ENCODE results near the gene ARHGEF7.

ARHGEF7 gene

GRCh38 chr13:111139873-111140561, 24.9 kb downstream of the ARHGEF7 start:
- no peak for DNase-seq

DNA sequence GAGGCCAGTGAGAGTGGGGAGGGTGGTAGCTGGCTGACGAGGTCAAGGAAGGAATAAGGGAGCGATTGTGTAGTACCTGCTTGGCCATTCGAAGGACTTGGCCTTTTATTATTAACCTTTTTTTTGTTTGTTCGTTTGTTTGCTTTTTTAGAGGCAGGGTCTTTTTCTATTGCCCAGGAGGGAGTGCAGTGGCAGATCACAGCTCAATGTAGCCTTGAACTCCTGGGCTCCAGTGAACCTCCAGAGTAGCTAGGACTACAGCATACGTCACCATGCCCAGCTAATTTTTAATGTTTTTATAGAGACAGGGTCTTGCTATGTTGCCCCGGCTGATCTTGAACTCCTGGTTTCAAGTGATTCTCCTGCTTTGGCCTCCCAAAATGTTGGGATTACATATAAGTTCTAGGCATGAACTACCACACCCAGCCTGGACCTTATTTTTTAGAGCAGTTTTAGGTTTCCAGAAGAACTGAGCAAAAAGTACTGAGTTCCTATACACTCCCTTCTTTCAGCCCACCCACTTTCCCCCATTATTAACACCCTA, 25.5 kb downstream of the ARHGEF7 start:
- DNase-seq, result no peak

- no peak for DNase-seq
Measured at GRCh38 chr13:111142472-111142871, 27.4 kb downstream of the ARHGEF7 start.

GRCh38 chr13:111143865-111144540, 28.9 kb downstream of the ARHGEF7 start:
- no peak for DNase-seq

- DNase-seq, result no peak
Measured at GRCh38 chr13:111145071-111145470, 30.0 kb downstream of the ARHGEF7 start.

GRCh38 chr13:111145506-111145905, 30.4 kb downstream of the ARHGEF7 start:
- DNase-seq, result no peak

- no peak for DNase-seq
Measured at GRCh38 chr13:111152844-111153243, 37.7 kb downstream of the ARHGEF7 start.

- peak; percentile 99 for DNase-seq
Measured at GRCh38 chr13:111153279-111153976, 38.3 kb downstream of the ARHGEF7 start.

DNA sequence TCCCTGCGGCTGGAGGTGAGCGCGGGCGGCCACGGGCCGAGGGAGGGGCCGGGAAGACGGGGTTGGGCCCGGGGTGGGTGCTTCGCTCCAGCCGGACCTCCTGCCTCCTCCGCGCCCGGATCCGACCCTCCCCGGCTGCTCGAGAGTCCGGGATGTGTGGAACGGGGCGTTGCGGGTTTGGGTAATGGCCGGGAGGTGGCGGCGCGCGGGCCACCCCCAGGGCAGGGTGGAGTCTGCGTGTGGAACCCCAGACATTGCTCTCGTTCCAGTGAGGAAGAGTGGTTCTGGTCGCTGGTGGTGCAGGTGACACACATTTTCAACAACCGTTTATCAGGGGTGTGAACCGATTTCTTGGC, 38.8 kb downstream of the ARHGEF7 start:
- DNase-seq, result peak; percentile 82

- DNase-seq, result no peak
Measured at GRCh38 chr13:111156421-111156820, 41.3 kb downstream of the ARHGEF7 start.

GRCh38 chr13:111158136-111158805, 43.2 kb downstream of the ARHGEF7 start:
- DNase-seq, result no peak

DNA sequence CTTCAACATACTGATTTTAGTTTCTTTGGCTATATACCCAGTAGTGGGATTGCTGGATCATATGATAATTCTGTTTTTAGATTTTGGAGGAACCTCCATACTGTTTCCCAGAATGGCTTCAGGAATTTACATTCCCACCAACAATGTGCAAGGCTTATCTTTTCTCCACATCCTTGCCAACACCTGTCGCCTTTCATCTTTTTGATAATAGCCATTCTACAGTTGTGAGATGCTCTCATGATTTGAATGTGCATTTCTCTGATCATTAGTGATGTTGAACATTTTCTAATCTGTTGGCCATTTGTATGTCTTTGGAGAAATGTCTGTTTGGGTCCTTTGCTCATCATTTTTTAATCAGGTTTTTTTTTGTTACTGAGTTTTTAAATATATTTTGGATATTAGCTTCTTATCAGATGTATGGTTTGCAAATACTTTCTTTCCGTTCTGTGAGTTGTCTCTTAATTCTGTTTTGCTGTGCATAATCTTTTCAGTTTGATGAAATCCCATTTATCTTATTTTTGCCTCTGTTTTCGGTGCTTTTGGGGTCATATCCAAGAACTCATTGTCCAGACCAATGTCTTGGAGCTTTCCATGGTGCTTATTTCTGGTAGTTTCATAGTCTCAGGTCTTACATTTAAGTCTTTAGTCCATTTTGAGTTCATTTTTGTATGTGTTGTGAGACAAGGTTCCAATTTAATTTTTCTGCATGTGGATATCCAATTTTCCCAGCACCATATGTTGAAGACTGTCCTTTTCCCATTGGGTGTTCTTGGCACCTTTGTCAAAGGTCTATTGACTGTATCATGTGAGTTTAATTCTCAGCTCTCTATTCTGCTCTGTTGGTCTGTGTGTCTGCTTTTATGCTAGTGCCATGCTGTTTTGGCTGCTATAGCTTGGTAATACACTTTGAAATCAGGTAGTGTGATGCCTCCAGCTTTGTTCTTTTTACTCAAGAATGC, 44.5 kb downstream of the ARHGEF7 start:
- no peak for DNase-seq

DNA sequence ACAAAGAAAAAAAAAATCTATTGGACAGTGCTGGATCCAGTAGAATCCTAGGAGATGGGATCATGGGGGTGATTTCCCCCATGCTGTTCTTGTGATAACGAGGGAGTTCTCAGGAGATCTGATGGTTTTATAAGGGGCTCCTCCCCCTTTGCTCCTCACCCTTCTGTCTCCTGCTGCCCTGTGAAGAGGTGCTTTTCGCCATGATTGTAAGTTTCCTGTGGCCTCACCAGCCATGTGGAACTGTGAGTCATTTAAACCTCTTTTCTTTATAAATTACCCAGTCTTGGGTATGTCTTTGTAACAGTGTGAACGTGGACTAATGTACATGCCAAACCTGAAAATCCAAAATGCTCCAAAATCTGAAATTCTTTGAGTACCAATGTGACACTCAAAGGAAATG, 45.5 kb downstream of the ARHGEF7 start:
- no peak for DNase-seq

DNA sequence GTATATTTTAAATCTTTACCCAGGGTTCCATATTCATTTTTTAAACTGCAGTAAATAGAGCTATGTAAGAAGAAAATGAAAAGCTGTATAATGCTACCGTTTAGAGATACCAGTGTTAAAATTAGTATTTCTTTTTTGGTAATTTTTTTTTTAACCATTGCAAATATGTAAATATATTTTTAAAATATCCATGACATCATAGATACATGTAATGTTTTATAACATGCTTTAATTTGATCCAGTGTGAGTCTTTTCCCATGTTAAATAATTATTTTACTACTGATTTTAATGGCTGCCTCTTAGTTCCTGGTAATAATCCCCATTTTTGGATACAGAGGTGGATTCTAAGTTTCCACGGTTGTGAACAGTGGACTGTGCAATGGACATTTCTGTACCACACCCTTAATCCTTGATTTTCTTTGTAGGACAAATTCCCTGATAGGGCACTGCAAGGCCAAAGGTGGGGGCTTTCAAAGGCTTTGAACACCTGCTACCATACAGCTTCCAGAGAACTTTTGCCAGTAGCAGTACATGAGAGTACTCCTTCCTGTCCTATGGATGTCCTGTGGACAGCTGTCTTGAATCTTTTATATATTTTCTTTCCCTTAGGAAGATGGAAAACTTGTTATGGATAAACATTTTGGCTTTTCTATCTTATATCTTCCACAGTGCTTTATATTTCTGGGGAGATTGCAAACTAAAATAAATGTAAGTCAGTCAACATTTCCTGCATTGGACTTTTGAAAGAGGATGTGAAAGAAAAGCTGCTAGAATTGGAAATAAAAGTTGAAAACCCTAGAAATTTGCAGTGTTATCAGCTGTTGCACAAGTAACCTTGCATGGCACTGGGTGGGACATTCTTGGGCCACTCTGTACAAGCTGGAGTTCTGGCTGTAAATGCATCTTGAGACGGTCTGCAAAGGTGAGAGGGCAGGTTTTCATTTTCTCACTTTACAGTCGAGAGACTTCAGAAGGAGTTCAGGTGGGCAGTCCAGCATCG, 46.8 kb downstream of the ARHGEF7 start:
- DNase-seq, result no peak

DNA sequence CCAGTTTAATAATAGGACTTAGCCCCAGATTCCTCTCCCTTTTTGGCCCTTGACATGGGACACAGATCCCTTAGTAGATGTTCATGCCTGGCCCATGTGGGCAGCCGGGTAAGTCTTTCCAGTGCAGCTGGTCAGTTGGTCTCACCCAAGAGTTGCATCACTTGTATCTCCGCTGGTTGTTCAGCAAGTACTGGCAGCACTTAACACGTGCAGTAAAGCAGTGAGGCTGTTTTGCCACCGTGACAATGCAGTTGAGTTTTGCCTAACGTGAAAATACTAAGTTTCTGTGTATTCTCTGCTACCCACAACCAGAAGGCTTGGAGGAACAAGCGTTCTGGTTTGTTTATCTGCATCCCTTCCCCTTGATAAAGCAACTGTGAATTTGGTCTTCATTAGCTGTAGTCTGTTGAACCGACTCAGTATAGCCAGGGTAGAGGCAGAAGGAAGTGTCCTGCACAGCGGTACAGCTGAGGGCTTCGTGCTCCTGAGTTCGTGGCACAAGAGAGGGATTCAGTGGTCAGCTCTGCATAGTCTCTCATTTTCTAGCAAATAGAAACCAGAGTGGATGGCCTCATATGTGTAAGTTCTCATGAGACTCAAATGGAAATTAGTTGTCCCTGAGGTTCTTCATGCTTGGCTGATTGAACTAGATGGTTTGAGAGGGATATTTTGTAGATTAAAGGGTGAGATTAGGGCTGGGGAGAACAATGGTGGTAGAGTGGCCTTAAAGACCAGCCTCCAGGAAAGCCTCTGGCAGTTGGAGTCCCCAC, 50.3 kb downstream of the ARHGEF7 start:
- DNase-seq, result no peak

GRCh38 chr13:111166882-111167675, 52.0 kb downstream of the ARHGEF7 start:
- DNase-seq, result no peak

DNA sequence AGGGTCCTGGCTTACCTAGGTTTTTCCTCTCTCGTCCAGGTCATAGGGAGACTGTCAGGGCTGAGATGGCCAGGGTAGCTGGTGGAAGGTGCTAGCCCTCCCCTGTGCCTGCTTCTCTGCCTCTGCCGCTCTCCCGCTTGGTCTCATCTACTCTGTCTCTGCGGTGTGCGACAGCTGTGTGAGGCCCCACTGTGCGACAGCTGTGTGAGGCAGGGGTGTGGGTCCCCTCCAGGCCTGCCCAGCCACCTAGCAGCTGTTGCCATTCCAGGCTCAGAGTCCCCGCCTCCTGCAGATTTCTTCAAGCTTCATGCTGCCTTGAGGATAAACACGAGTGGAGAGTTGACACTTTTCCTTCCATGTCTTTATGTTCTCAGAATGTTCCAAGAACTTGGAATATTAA, 53.0 kb downstream of the ARHGEF7 start:
- DNase-seq, result no peak

DNA sequence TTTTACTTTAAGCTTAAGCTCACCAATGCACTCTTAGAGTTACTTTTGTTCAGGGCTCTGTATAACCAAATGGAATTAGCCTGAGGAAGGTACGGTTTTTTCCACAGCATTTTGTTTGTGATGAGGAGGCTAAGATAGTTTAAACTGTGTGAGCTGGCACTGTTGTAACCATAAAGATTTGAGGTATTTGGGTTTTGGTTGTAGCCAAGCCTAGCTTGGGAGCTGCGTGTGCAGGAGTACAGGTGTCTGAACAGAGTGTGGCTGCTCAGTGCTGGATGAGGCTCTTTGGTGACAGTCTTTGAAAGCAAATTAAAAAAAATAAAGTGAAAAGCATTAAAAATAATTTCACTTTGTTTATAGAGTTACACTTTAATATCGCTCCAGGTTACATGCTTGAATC, 56.0 kb downstream of the ARHGEF7 start:
- DNase-seq, result no peak

DNA sequence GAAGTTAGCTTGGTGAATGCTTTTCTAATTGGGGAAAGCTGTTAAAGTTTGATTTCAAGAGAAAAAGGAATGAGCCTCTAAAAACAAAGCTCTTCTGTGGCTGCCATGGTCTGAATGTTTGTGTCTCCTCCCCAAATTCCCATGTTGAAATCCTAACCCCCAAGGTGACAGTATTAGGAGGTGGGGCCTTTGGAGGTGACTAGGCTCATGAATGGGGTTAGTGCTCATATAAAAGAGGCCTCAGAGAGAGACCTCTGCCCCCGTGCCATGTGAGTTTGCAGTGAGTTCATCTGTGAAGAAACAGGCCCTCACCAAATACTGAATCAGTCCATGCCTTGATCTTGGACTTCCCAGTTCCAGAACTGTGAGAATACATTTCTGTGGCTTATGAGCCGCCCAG, 56.5 kb downstream of the ARHGEF7 start:
- DNase-seq, result no peak
